Mesenchymal stem cell (in vitro differentiated cells and primary cell): Measurements from ENCODE around the gene C6orf47.

Experiments used
- DNase-seq: peaks from one replicate; pipeline ENCODE4 v3.0.0-alpha.2; 2013
- H2AFZ ChIP-seq: one replicate; pipeline ENCODE4 v1.6.1; 2013; ENCODE audit warnings: low read depth, mild to moderate bottlenecking, control low read depth, inconsistent platforms, low read length, moderate library complexity
- H2AK5ac ChIP-seq: 2 replicates; pipeline ENCODE4 v1.6.1; 2013; ENCODE audit warnings: low read length, moderate library complexity, mild to moderate bottlenecking, inconsistent platforms; ENCODE audit not compliant: severe bottlenecking
- H2BK120ac ChIP-seq: one replicate; pipeline ENCODE4 v1.6.1; 2013; ENCODE audit warnings: low read depth, mild to moderate bottlenecking, inconsistent platforms, low read length, moderate library complexity
- H2BK12ac ChIP-seq, 2 experiments: one replicate each; pipeline ENCODE4 v1.6.1; 2013; ENCODE audit warnings: inconsistent platforms in 2 of 2, low read length in 2 of 2, mild to moderate bottlenecking in 2 of 2, moderate library complexity in 2 of 2, control low read depth in 1 of 2
- H2BK15ac ChIP-seq: one replicate; pipeline ENCODE4 v1.6.1; 2013; ENCODE audit warnings: mild to moderate bottlenecking, low read depth, inconsistent platforms; ENCODE audit not compliant: poor library complexity, severe bottlenecking
- H2BK5ac ChIP-seq: 2 replicates; pipeline ENCODE4 v1.6.1; 2013; ENCODE audit warnings: low read depth, mild to moderate bottlenecking, low read length, control low read depth, inconsistent platforms; ENCODE audit not compliant: poor library complexity, severe bottlenecking
- H3K14ac ChIP-seq, 2 experiments: one replicate each; pipeline ENCODE4 v1.6.1; 2013; ENCODE audit warnings: inconsistent platforms in 2 of 2, low read length in 2 of 2, control low read depth in 1 of 2, mild to moderate bottlenecking in 1 of 2, moderate library complexity in 1 of 2
- H3K18ac ChIP-seq, 2 experiments: one replicate each; pipeline ENCODE4 v1.6.1; 2013; ENCODE audit warnings: inconsistent platforms in 2 of 2, low read length in 2 of 2, control low read depth in 1 of 2, low read depth in 1 of 2, mild to moderate bottlenecking in 1 of 2
- H3K23ac ChIP-seq, 2 experiments: one replicate each; pipeline ENCODE4 v1.6.1; 2013; ENCODE audit warnings: inconsistent platforms in 2 of 2, low read length in 2 of 2, mild to moderate bottlenecking in 2 of 2, moderate library complexity in 2 of 2, control low read depth in 1 of 2
- H3K27ac ChIP-seq: 2 replicates; pipeline ENCODE4 v1.5.1; 2013; ENCODE audit warnings: mild to moderate bottlenecking, moderate library complexity, low read length, control low read depth, inconsistent platforms; ENCODE audit not compliant: poor library complexity, severe bottlenecking
- H3K27me3 ChIP-seq, 2 experiments: 2 replicates each; pipeline versions ENCODE4 v1.6.1 to v1.7.0; 2013; ENCODE audit warnings: low read length in 2 of 2, mild to moderate bottlenecking in 2 of 2, moderate library complexity in 2 of 2, control low read depth in 1 of 2, inconsistent platforms in 1 of 2; ENCODE audit not compliant: control insufficient read depth in 1 of 2, insufficient read depth in 1 of 2
- H3K36me3 ChIP-seq, 2 experiments: 2 replicates each; pipeline versions ENCODE4 v1.6.1 to v1.7.0; 2013; ENCODE audit warnings: low read length in 2 of 2, control low read depth in 1 of 2, inconsistent platforms in 1 of 2, low read depth in 1 of 2, mild to moderate bottlenecking in 1 of 2; ENCODE audit not compliant: insufficient read depth in 2 of 2, control insufficient read depth in 1 of 2
- H3K4ac ChIP-seq, 2 experiments: one replicate each; pipeline ENCODE4 v1.6.1; 2013; ENCODE audit warnings: inconsistent platforms in 2 of 2, low read length in 2 of 2, mild to moderate bottlenecking in 2 of 2, moderate library complexity in 2 of 2, control low read depth in 1 of 2, low read depth in 1 of 2
- H3K4me1 ChIP-seq: 2 replicates; pipeline ENCODE4 v1.6.1; 2013; ENCODE audit warnings: low read depth, low read length, control low read depth; ENCODE audit not compliant: control insufficient read depth, insufficient read depth
- H3K4me2 ChIP-seq: 2 replicates; pipeline ENCODE4 v1.6.1; 2013; ENCODE audit warnings: low read length, mild to moderate bottlenecking, inconsistent platforms; ENCODE audit not compliant: poor library complexity, severe bottlenecking
- H3K4me3 ChIP-seq, 2 experiments: 2 replicates each; pipeline versions ENCODE4 v1.5.1 to v1.7.0; 2013; ENCODE audit warnings: low read length in 2 of 2, mild to moderate bottlenecking in 2 of 2, control low read depth in 1 of 2, low read depth in 1 of 2; ENCODE audit not compliant: insufficient read depth in 1 of 2
- H3K79me1 ChIP-seq: replicated peaks from 2 replicates; pipeline ENCODE4 v1.6.1; 2013; ENCODE audit warnings: mild to moderate bottlenecking, control low read depth, low read length, inconsistent platforms; ENCODE audit not compliant: poor library complexity, severe bottlenecking
- H3K9ac ChIP-seq: 2 replicates; pipeline ENCODE4 v1.7.0; 2013; ENCODE audit warnings: mild to moderate bottlenecking, low read length, moderate library complexity
- H3K9me3 ChIP-seq: 2 replicates; pipeline ENCODE4 v1.7.0; 2013; ENCODE audit warnings: mild to moderate bottlenecking, low read length; ENCODE audit not compliant: control insufficient read depth
- H4K8ac ChIP-seq: one replicate; pipeline ENCODE4 v1.6.1; 2013; ENCODE audit warnings: inconsistent platforms, mild to moderate bottlenecking, low read length, moderate library complexity
- H4K91ac ChIP-seq: one replicate; pipeline ENCODE4 v1.6.1; 2013; ENCODE audit warnings: mild to moderate bottlenecking, low read length, inconsistent platforms
- WGBS: methylation state at CpG from one replicate; pipeline ENCODE4 v1.1.7; 2013; ENCODE audit warnings: mixed read lengths; 5-methylcytosine and 5-hydroxymethylcytosine counted together

The C6orf47 gene

GRCh38 chr6:31687321-31687720, 26.7 kb upstream of the C6orf47 start:
- Histone ChIP-seq H4K91ac (no peak overlapping the region), H2BK5ac (no peak overlapping the region), H3K9ac (no peak overlapping the region), H3K36me3 (peaks cover 71 to 75% of the 10 kb centered on the region in 2 experiments), H3K4ac (no peak overlapping the region), H3K18ac (no peak overlapping the region), H3K4me2 (no peak overlapping the region), H3K14ac (no peak overlapping the region), H3K4me3 (no peak overlapping the region), H3K4me1 (peaks cover 2% of the 10 kb centered on the region), H3K23ac (no peak overlapping the region), H3K27me3 (no peaks in the 10 kb centered on the region), H2BK120ac (no peak overlapping the region), H2BK15ac (no peak overlapping the region), H3K27ac (no peak overlapping the region), H2AFZ (no peak overlapping the region), H3K79me1 (peaks cover 3% of the 10 kb centered on the region), H3K9me3 (no peaks in the 10 kb centered on the region), H2BK12ac (no peak overlapping the region), H2AK5ac (no peak overlapping the region), H4K8ac (no peak overlapping the region)
- no peak for DNase-seq
- 96% methylated on average over 8 of the region's 8 CpGs for WGBS

- Histone ChIP-seq H2BK5ac (no peak overlapping the region), H3K4ac (no peak overlapping the region), H3K23ac (no peak overlapping the region), H3K27ac (no peak overlapping the region), H3K14ac (no peak overlapping the region), H3K18ac (no peak overlapping the region), H2AK5ac (no peak overlapping the region), H2BK15ac (no peak overlapping the region), H3K79me1 (peaks cover 3% of the 10 kb centered on the region), H2BK12ac (no peak overlapping the region), H4K8ac (no peak overlapping the region), H3K36me3 (peaks cover 66 to 68% of the 10 kb centered on the region in 2 experiments), H3K4me1 (peaks cover 7% of the 10 kb centered on the region), H3K9me3 (no peaks in the 10 kb centered on the region), H3K4me3 (no peak overlapping the region), H2BK120ac (no peak overlapping the region), H2AFZ (no peak overlapping the region), H3K27me3 (no peaks in the 10 kb centered on the region), H4K91ac (no peak overlapping the region), H3K9ac (no peak overlapping the region), H3K4me2 (no peak overlapping the region)
- 90% methylated on average over 5 of the region's 5 CpGs for WGBS
- no peak for DNase-seq
These were observed 25.9 kb upstream of the C6orf47 start for GRCh38 chr6:31686483-31686882.

- Histone ChIP-seq H3K9ac (no peak overlapping the region), H3K27ac (no peak overlapping the region), H3K79me1 (no peaks in the 10 kb centered on the region), H3K4me1 (peaks cover 12% of the 10 kb centered on the region), H3K4me2 (no peak overlapping the region), H2BK5ac (no peak overlapping the region), H3K4me3 (no peak overlapping the region), H4K91ac (no peak overlapping the region), H2AFZ (no peak overlapping the region), H2BK120ac (no peak overlapping the region), H3K4ac (no peak overlapping the region), H3K9me3 (no peaks in the 10 kb centered on the region), H2BK15ac (no peak overlapping the region), H3K27me3 (no peaks in the 10 kb centered on the region), H2AK5ac (no peak overlapping the region), H3K14ac (no peak overlapping the region), H3K23ac (no peak overlapping the region), H4K8ac (no peak overlapping the region), H3K18ac (no peak overlapping the region), H2BK12ac (no peak overlapping the region), H3K36me3 (peaks cover 39 to 40% of the 10 kb centered on the region in 2 experiments)
- WGBS = 89% methylated on average over 13 of the region's 13 CpGs
- no peak for DNase-seq
These were observed 23.0 kb upstream of the C6orf47 start for GRCh38 chr6:31683591-31683990.

GRCh38 chr6:31681135-31681671, 20.6 kb upstream of the C6orf47 start:
- Histone ChIP-seq H4K91ac (no peak overlapping the region), H3K23ac (no peak overlapping the region), H4K8ac (peak overlapping the region; percentile 78), H3K36me3 (peaks cover 15 to 18% of the 10 kb centered on the region in 2 experiments), H2BK5ac (no peak overlapping the region), H3K4me1 (peaks cover 12% of the 10 kb centered on the region), H3K4ac (peak overlapping the region in 1 of 2 experiments; percentile 6), H2BK12ac (peak overlapping the region in 1 of 2 experiments; percentile 38), H2BK120ac (peak overlapping the region; percentile 12), H2AK5ac (no peak overlapping the region), H3K18ac (peak overlapping the region; percentile 50 to 70), H3K27me3 (no peaks in the 10 kb centered on the region), H3K79me1 (no peaks in the 10 kb centered on the region), H3K9ac (peak overlapping the region; percentile 81), H3K9me3 (no peaks in the 10 kb centered on the region), H2AFZ (peak overlapping the region; percentile 66), H3K4me3 (peak overlapping the region; percentile 48 to 75), H3K4me2 (peak overlapping the region; percentile 71), H3K14ac (peak overlapping the region in 1 of 2 experiments; percentile 6), H2BK15ac (peak overlapping the region; percentile 55), H3K27ac (peak overlapping the region; percentile 53)
- peak; percentile 58 for DNase-seq
- WGBS = 3% methylated on average over 38 of the region's 40 CpGs
